GM19023 (cell line): ENCODE results near the gene KCNMA1.

Experiments
- ATAC-seq: cut with Tn5 transposase; IDR thresholded peaks from one replicate; pipeline ENCODE4 v1.9.1; 2021; ENCODE audit warnings: mild to moderate bottlenecking, moderate library complexity; ENCODE audit not compliant: unreplicated experiment

KCNMA1 gene

DNA sequence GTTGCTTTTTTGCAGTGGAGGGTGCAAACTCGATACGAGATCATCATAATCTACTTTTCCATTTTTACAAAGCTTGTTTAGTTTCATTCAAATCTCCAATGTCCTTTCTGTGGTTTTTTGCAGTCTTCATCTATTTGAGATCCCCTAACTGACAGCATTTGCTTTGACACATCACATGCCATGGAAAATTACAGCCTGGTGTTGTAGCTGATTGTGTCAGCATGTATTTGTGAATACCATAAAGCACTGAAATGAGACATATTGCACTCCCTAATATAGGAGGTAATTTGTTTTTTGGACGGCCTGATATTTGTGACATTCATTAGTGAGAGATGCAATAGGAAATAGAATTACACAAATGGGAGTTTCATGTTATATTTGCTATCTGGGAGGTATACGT, 620.8 kb downstream of the KCNMA1 start:
- ATAC-seq: no peak

DNA sequence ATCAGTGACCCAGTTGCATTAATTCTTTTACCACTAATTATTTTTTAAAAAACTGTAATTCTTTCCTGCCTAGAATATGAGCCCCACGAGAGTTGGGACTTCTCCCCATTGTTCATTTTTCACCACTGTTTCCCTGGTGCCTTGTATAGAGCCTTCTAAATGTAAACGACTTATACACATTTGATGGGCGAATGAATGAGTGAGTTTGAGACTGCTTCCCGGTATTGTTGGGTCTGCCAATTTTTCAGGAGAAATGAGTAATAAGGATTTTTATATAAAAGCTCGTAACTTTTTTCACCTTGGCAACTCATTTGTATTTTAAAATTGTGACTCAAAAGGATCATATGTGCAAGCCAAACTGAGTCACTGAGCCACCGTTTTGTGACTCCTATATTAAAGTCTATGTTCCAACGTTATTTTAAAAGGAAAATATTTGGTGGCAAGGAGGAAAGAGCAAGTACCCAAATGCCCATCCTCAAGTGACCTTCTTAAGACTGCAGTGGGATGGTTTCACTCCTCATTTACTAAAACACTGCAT, 621.3 kb downstream of the KCNMA1 start:
- no peak for ATAC-seq

DNA sequence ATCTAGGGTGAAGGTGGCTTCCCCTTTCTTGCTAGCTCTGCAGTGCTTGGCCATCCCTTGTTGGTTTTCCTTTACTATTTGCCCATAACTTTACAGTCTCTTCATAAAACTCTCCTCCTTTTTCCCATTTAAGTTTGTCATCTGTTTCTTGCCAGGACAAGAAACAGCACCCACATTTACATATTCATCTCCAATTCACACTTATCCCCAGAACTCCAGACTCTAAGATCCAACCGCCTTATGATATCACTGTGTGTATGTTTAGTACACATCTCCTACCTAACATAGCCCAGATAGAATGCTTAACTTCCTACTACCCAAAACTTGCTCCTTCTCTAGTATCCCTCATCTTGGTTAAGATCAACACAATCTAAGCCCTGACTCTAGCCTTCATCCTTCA, 622.2 kb downstream of the KCNMA1 start:
- no peak for ATAC-seq

GRCh38 chr10:77012812-77013500, 624.7 kb downstream of the KCNMA1 start:
- ATAC-seq: no peak

GRCh38 chr10:77011874-77012811, 625.5 kb downstream of the KCNMA1 start:
- ATAC-seq: no peak

GRCh38 chr10:77010430-77010829, 627.2 kb downstream of the KCNMA1 start:
- ATAC-seq: no peak

DNA sequence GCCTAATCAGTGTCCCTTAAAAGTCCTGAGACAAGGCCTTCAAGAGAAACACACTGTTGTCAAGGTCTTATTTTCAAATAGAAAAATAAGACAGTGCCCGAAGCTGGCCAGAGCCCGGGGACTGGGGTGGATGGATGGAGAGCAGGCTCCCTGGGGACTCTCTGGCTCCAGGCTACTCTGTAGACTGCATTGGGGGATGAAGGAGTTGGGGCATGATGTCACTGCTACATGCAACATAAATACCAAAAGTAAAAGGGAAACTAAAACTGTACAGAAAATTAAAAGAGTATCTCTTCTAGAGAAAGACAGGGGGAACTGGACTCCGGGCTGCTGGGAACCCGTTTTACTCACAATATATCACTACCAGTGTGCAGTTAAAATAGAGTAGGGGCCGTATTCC, 629.8 kb downstream of the KCNMA1 start:
- ATAC-seq: peak; percentile 64

GRCh38 chr10:77006836-77007511, 630.6 kb downstream of the KCNMA1 start:
- ATAC-seq: no peak

DNA sequence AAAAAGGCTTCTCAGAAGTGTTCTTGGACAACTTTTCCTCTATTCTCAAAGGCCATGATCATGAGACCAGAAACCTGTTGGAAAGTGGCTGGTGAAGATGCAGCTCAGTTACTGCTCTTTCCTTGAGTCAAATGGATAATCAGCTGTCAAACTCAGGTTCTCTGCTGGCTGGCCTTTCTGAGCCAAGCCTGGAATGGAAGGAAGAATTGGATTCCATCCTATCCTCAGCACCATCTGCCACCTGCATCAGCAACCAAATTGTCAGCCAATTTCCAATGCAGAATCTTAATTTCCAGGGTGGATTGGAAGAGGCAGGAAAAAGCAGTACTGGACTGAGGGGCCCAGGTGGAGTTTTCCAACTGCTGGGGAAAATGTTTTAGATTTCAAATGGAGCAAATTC, 631.7 kb downstream of the KCNMA1 start:
- no peak for ATAC-seq

DNA sequence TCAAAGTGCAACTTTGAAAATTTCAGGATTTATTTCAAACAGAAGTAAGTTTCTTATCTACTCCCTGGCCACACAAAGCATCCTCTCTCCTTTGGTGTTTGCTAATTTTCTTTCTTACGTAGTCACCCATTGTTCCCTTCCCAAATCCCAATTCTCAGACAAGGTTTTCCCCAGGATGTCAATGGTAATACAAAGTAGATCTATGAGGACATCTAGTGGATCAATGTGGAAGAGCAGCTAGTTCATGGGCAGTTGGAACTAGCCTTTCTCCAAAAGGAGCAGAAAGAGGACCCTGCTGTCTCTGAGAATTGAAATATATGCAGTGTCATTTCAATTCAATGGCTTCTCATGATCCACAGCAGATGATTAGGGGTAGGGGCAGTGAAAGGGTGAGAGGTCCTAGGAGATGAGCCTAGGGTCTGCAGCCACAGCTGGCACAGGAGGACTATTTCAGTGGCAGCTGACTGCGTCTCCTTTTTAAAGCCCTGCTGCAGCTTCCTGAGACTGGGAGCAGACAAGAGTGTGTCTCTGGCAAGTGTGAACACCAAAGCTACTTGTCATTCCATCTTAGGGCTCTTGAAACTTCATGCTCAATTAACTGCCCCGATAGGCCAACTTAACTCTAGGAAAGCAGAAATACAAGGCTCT, 632.6 kb downstream of the KCNMA1 start:
- no peak for ATAC-seq

DNA sequence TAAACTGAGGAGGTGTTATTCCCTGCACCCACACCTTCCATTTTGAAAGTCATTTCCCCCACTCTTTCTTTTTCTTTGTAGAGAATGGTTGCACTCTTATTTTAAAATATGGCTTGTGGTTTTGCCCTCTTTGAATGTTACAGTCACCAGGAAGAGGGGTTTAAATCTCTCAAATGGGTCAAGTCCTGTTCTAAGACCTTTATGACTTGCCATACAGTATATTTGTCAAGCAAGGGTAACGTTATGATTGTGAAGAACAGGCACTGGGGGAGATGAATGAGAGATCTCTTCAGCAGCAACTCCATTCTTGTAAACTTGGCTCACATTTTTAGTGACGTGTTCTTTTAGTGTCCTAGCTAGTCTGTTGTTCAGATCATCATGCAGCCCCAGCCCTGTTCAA, 634.7 kb downstream of the KCNMA1 start:
- ATAC-seq: no peak

DNA sequence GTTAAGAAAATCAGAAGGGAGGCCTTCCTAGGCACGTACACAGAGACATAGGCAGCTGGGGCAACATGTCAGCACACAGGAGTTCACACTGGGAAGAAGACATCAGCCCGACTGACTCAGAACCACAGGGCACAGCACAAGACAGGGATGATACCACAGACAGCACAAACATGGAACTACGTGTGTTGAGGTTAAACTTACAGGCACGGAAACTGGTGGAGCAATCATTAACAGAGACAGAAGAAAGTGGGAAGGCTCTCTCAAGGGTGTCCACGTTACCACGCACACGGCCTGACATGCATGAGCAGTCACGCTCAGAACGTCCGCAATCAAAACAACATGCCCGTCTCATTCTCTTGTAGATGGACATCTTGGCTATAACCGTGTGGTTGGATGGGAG, 636.4 kb downstream of the KCNMA1 start:
- ATAC-seq: no peak

DNA sequence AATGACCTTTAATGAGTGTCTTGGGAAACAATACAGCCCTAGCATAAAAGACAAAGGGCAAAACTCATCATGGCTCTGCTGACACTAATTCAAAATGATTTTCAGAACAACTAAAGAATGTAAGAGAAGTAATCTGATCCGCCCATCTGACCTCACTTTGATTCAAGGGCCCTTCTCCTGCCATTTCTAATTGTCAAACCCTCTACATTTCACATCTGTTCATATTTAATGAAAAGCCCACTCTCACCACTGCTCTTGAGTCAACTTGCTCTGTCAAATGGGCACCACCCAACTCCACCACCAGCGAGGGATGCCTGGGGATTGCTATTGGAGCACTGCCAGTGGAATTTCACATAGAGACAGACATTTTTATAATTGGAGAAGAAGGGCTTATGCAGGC, 639.2 kb downstream of the KCNMA1 start:
- ATAC-seq: no peak

GRCh38 chr10:76997631-76998030, 640.0 kb downstream of the KCNMA1 start:
- ATAC-seq: no peak

- no peak for ATAC-seq
Measured at GRCh38 chr10:76995023-76995422, 642.6 kb downstream of the KCNMA1 start.

DNA sequence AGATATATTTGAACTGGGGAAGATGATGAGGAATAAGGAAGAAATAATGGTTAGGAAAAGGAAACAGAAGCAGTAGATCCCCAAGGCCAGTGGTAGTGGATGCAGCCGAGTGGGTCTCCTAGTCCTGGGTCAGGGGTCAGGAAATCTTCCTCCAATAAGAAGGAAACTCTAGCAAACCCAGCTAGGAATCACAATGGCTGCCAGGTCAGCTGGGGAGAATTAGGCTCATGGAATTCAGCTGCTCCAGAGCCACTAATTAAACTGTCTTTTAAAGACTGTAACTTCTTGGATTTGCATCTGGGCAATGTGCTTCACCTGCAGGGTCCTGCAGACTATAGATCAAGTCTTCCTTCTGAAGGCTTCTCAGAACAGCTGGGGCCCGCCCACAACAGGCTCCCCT, 644.4 kb downstream of the KCNMA1 start:
- no peak for ATAC-seq

- no peak for ATAC-seq
Measured at GRCh38 chr10:76992467-76992866, 645.1 kb downstream of the KCNMA1 start.

- no peak for ATAC-seq
Measured at GRCh38 chr10:76991621-76992020, 646.0 kb downstream of the KCNMA1 start.

- ATAC-seq: no peak
Measured at GRCh38 chr10:76990561-76990960, 647.0 kb downstream of the KCNMA1 start.

GRCh38 chr10:76984559-76985443, 652.8 kb downstream of the KCNMA1 start:
- ATAC-seq: no peak
